ENCODE data around the gene INPP5K.

- TF ChIP-seq EZH2 (IDR thresholded peaks at IDR 0.05; ENCODE audit: insufficient read depth, poor library complexity, severe bottlenecking), result no peak
- no peak for TF ChIP-seq EZH2phosphoT487 (IDR thresholded peaks at IDR 0.05; ENCODE audit: insufficient read depth, low read depth)
Measured at GRCh38 chr17:1488826-1489270, 27.6 kb downstream of the INPP5K start.

All from GM23248 (cell line).